H9 (cell line): ENCODE measurements around the gene C18orf63. TPM values are rescaled to one million over a fixed set of nuclear protein-coding genes. Genes with fewer than 3 reads are reported as not detected.

Experiments
- DNase-seq: peaks from one replicate; pipeline ENCODE4 v3.0.0-alpha.2; 2017
- H2AFZ ChIP-seq: one replicate; pipeline ENCODE4 v1.6.1; 2013; ENCODE audit warnings: mild to moderate bottlenecking, low read length, control low read depth, moderate library complexity
- H2AK5ac ChIP-seq: 2 replicates; pipeline ENCODE4 v1.6.1; 2013; ENCODE audit warnings: low read length, control low read depth, mixed read lengths; ENCODE audit not compliant: insufficient read length
- H2BK120ac ChIP-seq: one replicate; pipeline ENCODE4 v1.6.1; 2013; ENCODE audit warnings: low read depth, mild to moderate bottlenecking, low read length, control low read depth, inconsistent platforms; ENCODE audit not compliant: poor library complexity, severe bottlenecking
- H2BK12ac ChIP-seq: 2 replicates; pipeline ENCODE4 v1.6.1; 2013; ENCODE audit warnings: low read length, control low read depth, mixed read lengths, low read depth; ENCODE audit not compliant: insufficient read length
- H2BK15ac ChIP-seq: 2 replicates; pipeline ENCODE4 v1.6.1; 2013; ENCODE audit warnings: low read depth, low read length, control low read depth
- H2BK20ac ChIP-seq: one replicate; pipeline ENCODE4 v1.6.1; 2013; ENCODE audit warnings: low read depth, mild to moderate bottlenecking, low read length, control low read depth, inconsistent platforms; ENCODE audit not compliant: poor library complexity, severe bottlenecking
- H2BK5ac ChIP-seq: 2 replicates; pipeline ENCODE4 v1.6.1; 2013; ENCODE audit warnings: low read length, control low read depth, mixed read lengths; ENCODE audit not compliant: insufficient read length
- H3K14ac ChIP-seq: 2 replicates; pipeline ENCODE4 v1.6.1; 2013; ENCODE audit warnings: low read length, control low read depth; ENCODE audit not compliant: insufficient read depth
- H3K18ac ChIP-seq: 2 replicates; pipeline ENCODE4 v1.6.1; 2013; ENCODE audit warnings: low read depth, mild to moderate bottlenecking, mixed read lengths, low read length, control low read depth; ENCODE audit not compliant: insufficient read length
- H3K23ac ChIP-seq: 2 replicates; pipeline ENCODE4 v1.6.1; 2013; ENCODE audit warnings: low read length, control low read depth, mixed read lengths, low read depth; ENCODE audit not compliant: insufficient read length
- H3K23me2 ChIP-seq: 2 replicates; pipeline ENCODE4 v1.6.1; 2013; ENCODE audit warnings: low read depth, mild to moderate bottlenecking, mixed read lengths, low read length, control low read depth; ENCODE audit not compliant: insufficient read length, poor library complexity, severe bottlenecking
- H3K27ac ChIP-seq: 2 replicates; pipeline ENCODE4 v1.5.1; 2013; ENCODE audit warnings: low read length, control low read depth, mixed read lengths, low read depth; ENCODE audit not compliant: insufficient read length
- H3K27me3 ChIP-seq: 2 replicates; pipeline ENCODE4 v1.6.1; 2013; ENCODE audit warnings: low read length, control low read depth, inconsistent platforms; ENCODE audit not compliant: insufficient read depth
- H3K4ac ChIP-seq: 2 replicates; pipeline ENCODE4 v1.6.1; 2013; ENCODE audit warnings: low read depth, mild to moderate bottlenecking, control low read depth, inconsistent platforms, low read length, moderate library complexity
- H3K4me1 ChIP-seq: 2 replicates; pipeline ENCODE4 v1.6.1; 2013; ENCODE audit warnings: low read length, control low read depth, inconsistent platforms; ENCODE audit not compliant: insufficient read depth
- H3K4me2 ChIP-seq: 2 replicates; pipeline ENCODE4 v1.6.1; 2013; ENCODE audit warnings: low read length, control low read depth, mixed read lengths; ENCODE audit not compliant: insufficient read length, insufficient read depth
- H3K56ac ChIP-seq: 2 replicates; pipeline ENCODE4 v1.6.1; 2013; ENCODE audit warnings: low read depth, mild to moderate bottlenecking, mixed read lengths, low read length, control low read depth; ENCODE audit not compliant: insufficient read length
- H3K79me1 ChIP-seq: 2 replicates; pipeline ENCODE4 v1.6.1; 2013; ENCODE audit warnings: low read depth, mild to moderate bottlenecking, moderate library complexity, low read length, control low read depth, inconsistent platforms; ENCODE audit not compliant: insufficient read depth, poor library complexity, severe bottlenecking
- H3K79me2 ChIP-seq: 2 replicates; pipeline ENCODE4 v1.6.1; 2013; ENCODE audit warnings: low read length, control low read depth, inconsistent platforms; ENCODE audit not compliant: insufficient read depth
- H3K9ac ChIP-seq: 2 replicates; pipeline ENCODE4 v1.6.1; 2013; ENCODE audit warnings: low read length, control low read depth, mixed read lengths; ENCODE audit not compliant: insufficient read length; ENCODE audit errors: extremely low read depth
- H3K9me3 ChIP-seq: one replicate; pipeline ENCODE4 v1.6.1; 2013; ENCODE audit warnings: low read depth, low read length, inconsistent platforms; ENCODE audit not compliant: control insufficient read depth
- H3T11ph ChIP-seq: one replicate; pipeline ENCODE4 v1.6.1; 2013; ENCODE audit warnings: mild to moderate bottlenecking, low read length, control low read depth, inconsistent platforms
- H4K20me1 ChIP-seq: one replicate; pipeline ENCODE4 v1.6.1; 2013; ENCODE audit not compliant: control insufficient read depth, insufficient read length, insufficient read depth
- H4K5ac ChIP-seq: 2 replicates; pipeline ENCODE4 v1.6.1; 2013; ENCODE audit warnings: low read depth, mild to moderate bottlenecking, mixed read lengths, low read length, control low read depth; ENCODE audit not compliant: insufficient read length
- H4K8ac ChIP-seq: replicated peaks from 2 replicates; pipeline ENCODE4 v1.6.1; 2013; ENCODE audit warnings: low read length, control low read depth, mixed read lengths, low read depth; ENCODE audit not compliant: insufficient read length
- H4K91ac ChIP-seq: 2 replicates; pipeline ENCODE4 v1.6.1; 2013; ENCODE audit warnings: low read depth, mild to moderate bottlenecking, moderate library complexity, mixed read lengths, low read length, control low read depth; ENCODE audit not compliant: insufficient read length
- H3K27ac Mint-ChIP-seq, 3 experiments: 2 replicates in 2 of 3; 3 replicates in 1 of 3; pipeline ENCODE4 v1.8.0; 2020 to 2021; ENCODE audit warnings: mixed read lengths in 3 of 3, mild to moderate bottlenecking in 1 of 3, moderate library complexity in 1 of 3
- H3K27me3 Mint-ChIP-seq: 2 replicates; pipeline ENCODE4 v1.8.0; 2021; ENCODE audit warnings: low read depth, mild to moderate bottlenecking, moderate library complexity, mixed read lengths
- H3K36me3 Mint-ChIP-seq, 3 experiments: 2 replicates in 2 of 3; 3 replicates in 1 of 3; pipeline ENCODE4 v1.8.0; 2020 to 2021; ENCODE audit warnings: low read depth in 3 of 3, mixed read lengths in 3 of 3; ENCODE audit not compliant: insufficient read depth in 1 of 3
- H3K4me1 Mint-ChIP-seq, 2 experiments: 2 replicates each; pipeline ENCODE4 v1.8.0; 2020; ENCODE audit warnings: mixed read lengths in 2 of 2
- H3K4me3 Mint-ChIP-seq, 2 experiments: 2 replicates in 1 of 2; 3 replicates in 1 of 2; pipeline ENCODE4 v1.8.0; 2020 to 2021; ENCODE audit warnings: mild to moderate bottlenecking in 2 of 2, mixed read lengths in 2 of 2, moderate library complexity in 1 of 2
- H3K9me3 Mint-ChIP-seq, 2 experiments: 2 replicates in 1 of 2; 3 replicates in 1 of 2; pipeline ENCODE4 v1.8.0; 2020; ENCODE audit warnings: mild to moderate bottlenecking in 2 of 2, mixed read lengths in 2 of 2, moderate library complexity in 1 of 2
- CTCF ChIP-seq: fragments of 200-600 bp; sonication (generic); conservative IDR thresholded peaks from 3 replicates; pipeline ENCODE4 v1.8.0; 2021; ENCODE audit warnings: antibody characterized with exemption, mild to moderate bottlenecking
- WGBS: extraction: QIAGEN DNeasy Blood & Tissue Kit; methylation state at CpG from one replicate; pipeline ENCODE4 v1.1.7; 2013; ENCODE audit warnings: missing lambda C conversion rate, low lambda C conversion rate, mixed read lengths; ENCODE audit not compliant: insufficient read length; ENCODE audit errors: extremely low coverage; 5-methylcytosine and 5-hydroxymethylcytosine counted together
- total RNA-seq: library from RNA; stranded (reverse); gene quantifications from 2 replicates; pipeline ENCODE4 v1.2.1, GENCODE V29; 2021

The C18orf63 gene
- total RNA-seq, 1 experiment from 2014 or later: not detected

- H2BK12ac ChIP-seq: no peak overlapping the region
- H3K27me3 Mint-ChIP-seq: peaks cover under 1% of the 10 kb centered on the region
- no peaks in the 10 kb centered on the region for H3K4me1 ChIP-seq
- H3T11ph ChIP-seq: no peak overlapping the region
- H3K23me2 ChIP-seq: no peaks in the 10 kb centered on the region
- no CpG with 5 or more reads among the region's 1 CpG for WGBS
- no peaks in the 10 kb centered on the region for H3K27me3 ChIP-seq
- no peak overlapping the region for H2AFZ ChIP-seq
- no peak overlapping the region for H3K23ac ChIP-seq
- no peaks in the 10 kb centered on the region for H3K9me3 ChIP-seq
- no peaks in the 10 kb centered on the region for H3K79me2 ChIP-seq
- H2BK5ac ChIP-seq: no peak overlapping the region
- H2AK5ac ChIP-seq: no peak overlapping the region
- no peak overlapping the region for H3K56ac ChIP-seq
- H3K9me3 Mint-ChIP-seq: no peaks in the 10 kb centered on the region; a peak in 2 of 5 replicates
- H2BK120ac ChIP-seq: no peak overlapping the region
- no peak overlapping the region for H4K5ac ChIP-seq
- H2BK15ac ChIP-seq: no peak overlapping the region
- H3K27ac Mint-ChIP-seq: no peak overlapping the region
- no peak for TF ChIP-seq CTCF
- H3K36me3 Mint-ChIP-seq: peaks cover 0 to 2% (median 0%) of the 10 kb centered on the region in 3 experiments; a peak in 2 of 7 replicates
- no peak overlapping the region for H4K8ac ChIP-seq
- no peak overlapping the region for H3K4ac ChIP-seq
- H3K18ac ChIP-seq: no peak overlapping the region
- no peak overlapping the region for H3K27ac ChIP-seq
- no peaks in the 10 kb centered on the region for H3K79me1 ChIP-seq
- H4K20me1 ChIP-seq: no peaks in the 10 kb centered on the region
- no peak overlapping the region for H3K9ac ChIP-seq
- no peak overlapping the region for H3K14ac ChIP-seq
- H3K4me1 Mint-ChIP-seq: peaks cover 22 to 25% of the 10 kb centered on the region in 2 experiments
- no peak overlapping the region for H2BK20ac ChIP-seq
- no peak overlapping the region for H3K4me2 ChIP-seq
- H3K4me3 Mint-ChIP-seq: no peak overlapping the region
- no peak overlapping the region for H4K91ac ChIP-seq
- DNase-seq: no peak
Observed at GRCh38 chr18:74388227-74388626, 72.6 kb downstream of the C18orf63 start.
